GM19328 (cell line): ENCODE measurements around the gene SLC16A12.
"Not testable (repeated sequence)": the region's sequence is repeated elsewhere in the genome, so short reads cannot be mapped to it uniquely, and the experiment has no call there.

Experiments
- ATAC-seq: cut with Tn5 transposase; IDR thresholded peaks from one replicate; pipeline ENCODE4 v1.9.1; 2021; ENCODE audit warnings: mild to moderate bottlenecking, moderate library complexity; ENCODE audit not compliant: unreplicated experiment

The SLC16A12 gene

GRCh38 chr10:89393898-89394297 is 141.5 kb downstream of the SLC16A12 start:
- ATAC-seq: no peak

DNA sequence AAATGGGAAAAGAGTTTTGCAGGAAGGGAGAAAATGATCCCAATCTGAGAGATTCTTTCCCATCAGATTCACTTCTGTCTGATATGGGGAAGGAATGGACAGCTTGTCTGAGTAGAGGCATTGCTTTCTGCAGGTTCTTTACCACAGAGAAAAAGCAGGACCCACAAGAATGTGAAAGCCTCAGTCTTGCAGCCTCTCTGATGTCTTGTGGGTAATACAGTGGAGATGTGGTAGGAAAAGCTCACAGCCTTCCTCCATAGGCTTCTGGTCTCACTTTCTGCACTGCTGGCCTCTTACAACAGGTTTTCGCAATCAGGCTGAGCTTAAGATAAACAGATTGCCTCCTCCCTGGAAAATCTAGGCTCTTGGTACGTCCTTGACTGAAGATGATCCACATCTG is 142.4 kb downstream of the SLC16A12 start:
- ATAC-seq: no peak

DNA sequence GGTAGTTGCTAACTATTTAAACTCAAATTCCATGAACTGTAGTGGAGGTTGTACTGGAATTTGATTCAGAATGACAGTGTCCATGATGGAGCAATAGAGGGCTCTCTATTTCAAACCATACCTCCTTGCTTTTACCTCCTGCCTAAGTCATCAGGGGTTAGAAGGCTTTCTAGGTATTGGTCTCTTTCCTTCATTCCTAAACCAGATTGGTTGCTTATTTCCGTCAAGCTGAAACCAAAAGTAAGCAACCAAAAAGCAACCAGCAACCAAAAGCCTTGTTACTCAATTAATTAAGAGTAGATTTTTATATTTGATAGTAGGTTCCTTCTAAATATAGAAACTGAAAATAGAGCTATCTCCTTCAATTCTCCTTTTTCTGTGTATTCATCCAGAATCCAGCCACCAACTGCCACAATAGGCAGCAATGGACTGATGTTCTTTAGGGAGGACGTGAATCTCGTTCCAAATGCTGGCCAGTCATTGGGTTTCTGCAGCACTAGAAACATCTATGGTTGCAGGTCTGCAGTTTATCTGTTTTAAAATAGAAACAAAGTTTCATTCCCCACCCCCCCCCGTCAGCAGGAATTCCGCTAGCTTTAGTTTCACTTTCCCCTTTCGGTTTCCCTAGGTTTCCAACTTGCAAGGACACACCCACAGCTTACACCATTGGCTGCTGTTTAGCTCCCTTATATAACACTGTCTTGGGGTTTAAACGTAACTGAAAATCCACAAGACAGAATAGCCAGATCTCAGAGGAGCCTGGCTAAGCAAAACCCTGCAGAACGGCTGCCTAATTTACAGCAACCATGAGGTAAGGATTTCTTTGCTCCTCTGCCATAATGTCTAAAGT is 143.3 kb downstream of the SLC16A12 start, which contains the start of gene IFIT1:
Gene IFIT1 (plus strand): TSS at position 717 of the 850 bp plus-strand sequence. CDS start 90 bp downstream, at position 807.
- ATAC-seq: peak; percentile 71

GRCh38 chr10:89391226-89391576 is 144.2 kb downstream of the SLC16A12 start:
- ATAC-seq: not testable (repeated sequence)

DNA sequence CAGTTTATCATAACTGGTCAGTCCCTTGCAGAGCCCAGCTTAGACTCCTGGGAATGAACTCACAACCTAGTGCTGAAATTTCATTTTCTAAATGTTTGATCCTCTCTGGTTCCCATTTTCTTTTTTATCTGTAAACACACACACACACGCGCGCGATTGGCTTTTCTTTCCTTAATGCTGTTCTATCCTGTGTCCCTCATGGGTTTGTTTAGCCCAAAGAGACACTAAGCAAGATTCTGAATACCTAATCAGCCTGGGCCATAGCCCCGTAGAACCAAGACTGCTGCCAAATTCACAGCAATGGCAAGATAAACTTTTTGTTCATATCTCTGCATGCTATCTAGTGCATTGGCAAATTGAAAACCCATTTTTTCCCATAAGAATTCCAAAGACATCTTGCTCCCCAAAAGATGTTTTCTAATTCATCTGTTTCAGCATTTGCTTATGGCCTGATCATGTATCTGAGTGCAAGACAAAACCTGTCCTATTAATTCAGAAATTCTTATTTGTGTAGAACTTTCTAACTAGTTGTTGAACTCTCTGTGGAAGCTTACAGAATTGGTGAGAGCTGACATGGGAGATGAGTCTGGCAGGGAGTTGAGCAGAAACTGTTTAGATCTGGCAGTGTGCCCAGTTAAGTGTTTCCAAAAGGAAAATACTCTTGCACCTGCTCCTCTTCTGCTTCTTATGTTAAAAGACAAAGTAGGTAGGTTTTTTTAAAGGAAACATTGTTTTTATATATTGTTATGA is 144.7 kb downstream of the SLC16A12 start:
- no peak for ATAC-seq

DNA sequence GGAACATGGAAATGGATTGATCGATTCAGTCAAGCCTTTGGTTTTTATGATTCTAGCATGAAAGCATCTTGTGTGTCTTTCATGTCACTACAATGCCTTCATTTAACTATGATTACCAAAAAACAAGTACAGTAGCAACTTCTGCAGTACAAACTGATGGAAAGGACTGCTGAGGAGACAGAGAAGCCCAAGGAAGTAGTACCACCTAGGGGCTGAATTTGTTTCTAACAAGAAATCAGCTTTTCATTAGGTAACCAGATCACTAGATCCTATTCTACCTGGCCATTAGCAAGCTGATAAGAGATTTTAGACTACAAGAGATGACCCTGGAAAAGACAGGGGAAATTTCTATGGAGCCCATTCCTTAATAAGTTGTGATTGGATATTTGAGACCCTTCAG is 146.1 kb downstream of the SLC16A12 start:
- ATAC-seq: no peak

DNA sequence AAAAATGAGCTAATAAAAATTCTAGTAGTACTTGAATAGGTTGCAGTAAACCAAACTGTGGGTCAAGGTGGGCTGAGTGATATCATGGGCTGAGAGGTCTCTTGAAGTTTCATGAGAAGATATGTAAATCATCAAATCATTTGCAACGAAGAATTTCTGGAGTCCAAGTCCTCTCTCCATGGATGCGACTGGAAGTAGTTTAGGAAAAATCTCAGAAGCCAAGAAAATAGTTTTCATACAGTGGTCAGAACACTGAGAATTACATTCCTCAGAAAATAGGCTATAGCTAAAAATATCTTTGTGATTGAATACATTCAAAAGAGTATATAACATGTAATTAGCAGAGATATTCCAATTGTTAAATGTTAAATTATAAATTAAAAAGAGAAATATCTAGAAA is 146.6 kb downstream of the SLC16A12 start:
- no peak for ATAC-seq

DNA sequence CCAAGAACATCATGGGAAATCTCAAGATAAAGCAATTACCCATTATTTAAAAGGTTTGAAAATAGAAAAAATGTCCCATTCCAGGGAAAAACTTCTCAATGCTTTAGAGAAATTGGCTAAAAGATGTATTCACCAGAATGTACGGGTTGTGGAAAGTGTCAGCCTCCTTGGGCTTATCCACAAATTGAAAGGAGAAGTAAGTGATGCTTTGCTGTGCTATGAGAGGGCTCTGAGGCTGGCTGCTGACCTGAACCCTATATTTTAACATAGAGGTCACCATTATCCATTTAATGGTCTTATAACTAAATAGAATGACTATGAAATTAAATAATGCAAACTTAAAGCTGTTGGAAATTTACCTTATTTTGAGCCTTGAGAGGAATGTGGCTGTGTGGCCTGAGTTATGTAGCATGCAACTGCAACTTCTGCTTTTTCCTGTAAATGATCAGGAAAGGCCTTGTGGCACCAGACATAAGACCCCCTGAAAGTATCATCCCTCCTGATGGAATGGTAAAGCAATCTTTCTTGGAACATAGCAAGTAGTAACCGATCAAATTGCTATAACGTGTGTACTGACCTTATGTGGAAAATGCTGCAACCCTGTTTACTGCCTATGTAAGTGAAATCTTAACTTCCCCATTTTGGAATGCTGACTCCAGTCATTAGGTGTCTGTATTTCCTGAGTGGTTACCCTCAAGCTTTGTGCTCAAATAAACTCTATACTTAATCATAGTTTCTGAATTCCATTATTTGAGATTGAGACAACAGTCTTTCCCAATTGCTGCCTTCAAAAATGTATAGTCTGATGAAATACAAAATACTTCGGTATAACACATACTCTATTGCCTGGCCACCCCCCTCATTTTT is 150.7 kb downstream of the SLC16A12 start:
- no peak for ATAC-seq

GRCh38 chr10:89382757-89383156 is 152.6 kb downstream of the SLC16A12 start:
- ATAC-seq: no peak
